ENCODE data around the gene ADGRE1. TPM values are rescaled to one million over a fixed set of nuclear protein-coding genes. Genes with fewer than 3 reads are reported as not detected.

ADGRE1 gene
- polyA plus RNA-seq, 1 of the 3 experiments (the other 2 are of a cell fraction): 8.9 TPM

GRCh38 chr19:6906559-6907060 is 19.2 kb downstream of the ADGRE1 start:
- POLR2A ChIA-PET: no interaction called here

GRCh38 chr19:6911523-6911922 is 24.1 kb downstream of the ADGRE1 start:
- H3K9me2 ChIP-seq: no peaks in the 10 kb centered on the region
- no peaks in the 10 kb centered on the region for H3K36me3 ChIP-seq (replicated peaks in 1 of 2; ENCODE audit: control insufficient read depth in 1 of 2, insufficient read depth in 2 of 2, low read length in 1 of 2)
- ChIA-PET POLR2A (no interaction called here), CTCF (no interaction called here)
- no peak overlapping the region for H3K4me3 ChIP-seq (ENCODE audit: low read depth in 2 of 2, low read length in 1 of 2)
- no peak overlapping the region for H3K4me2 ChIP-seq
- WGBS (ENCODE audit: low lambda C conversion rate): 16% methylated on average over 3 of the region's 3 CpGs
- no peaks in the 10 kb centered on the region for H3K4me1 ChIP-seq (ENCODE audit: control insufficient read depth in 1 of 2, insufficient read depth in 2 of 2, low read depth in 1 of 2, low read length in 1 of 2)
- TF ChIP-seq NRF1 (IDR thresholded peaks at IDR 0.05; ENCODE audit: low read depth, low read length) (no peak), TAF1 (IDR thresholded peaks at IDR 0.05; ENCODE audit: borderline replicate concordance, low read depth, low read length) (no peak), PBX3 (IDR thresholded peaks at IDR 0.05) (no peak), POLR2AphosphoS5 (IDR thresholded peaks at IDR 0.05; ENCODE audit: low read depth, low read length) (no peak), EZH2phosphoT487 (IDR thresholded peaks at IDR 0.05; ENCODE audit: borderline replicate concordance, low read depth) (no peak), JUND (IDR thresholded peaks at IDR 0.05) (no peak)
- peaks cover 5% of the 10 kb centered on the region for H3F3A ChIP-seq (replicated peaks; ENCODE audit: insufficient read depth)
- H3K27me3 ChIP-seq (ENCODE audit: insufficient read depth): no peaks in the 10 kb centered on the region; the same call in 1 of the 2 replicates
- 0 out of 2 replicates have a peak, but pooled peaks cover 7% of the 10 kb centered on the region for H3K9me3 ChIP-seq
- no peak for DNase-seq
- no peaks in the 10 kb centered on the region for H3K79me2 ChIP-seq (ENCODE audit: insufficient read depth)
- H3K9ac ChIP-seq: no peak overlapping the region
- H2AFZ ChIP-seq (ENCODE audit: low read depth): no peak overlapping the region
- no peaks in the 10 kb centered on the region for H4K20me1 ChIP-seq (ENCODE audit: insufficient read depth)
- H3K27ac ChIP-seq (ENCODE audit: low read depth in 2 of 2, low read length in 1 of 2): no peak overlapping the region

More at GRCh38 chr19:6906559-6907060, 19.2 kb downstream of the ADGRE1 start:
- Histone ChIP-seq H2AFZ (ENCODE audit: low read depth) (no peak overlapping the region), H4K20me1 (ENCODE audit: insufficient read depth) (no peaks in the 10 kb centered on the region), H3K36me3 (replicated peaks in 1 of 2; ENCODE audit: control insufficient read depth in 1 of 2, insufficient read depth in 2 of 2, low read length in 1 of 2) (no peaks in the 10 kb centered on the region), H3K79me2 (ENCODE audit: insufficient read depth) (no peaks in the 10 kb centered on the region), H3K27ac (ENCODE audit: low read depth in 2 of 2, low read length in 1 of 2) (no peak overlapping the region), H3K4me2 (no peak overlapping the region), H3F3A (replicated peaks; ENCODE audit: insufficient read depth) (peaks cover 5% of the 10 kb centered on the region), H3K9me2 (no peaks in the 10 kb centered on the region), H3K4me3 (ENCODE audit: low read depth in 2 of 2, low read length in 1 of 2) (no peak overlapping the region), H3K9ac (no peak overlapping the region), H3K27me3 (ENCODE audit: insufficient read depth) (no peaks in the 10 kb centered on the region; the same call in 1 of the 2 replicates), H3K9me3 (no peaks in the 10 kb centered on the region), H3K4me1 (ENCODE audit: control insufficient read depth in 1 of 2, insufficient read depth in 2 of 2, low read depth in 1 of 2, low read length in 1 of 2) (no peaks in the 10 kb centered on the region)
- TF ChIP-seq TCF12 (IDR thresholded peaks at IDR 0.05): no peak
- DNase-seq: no peak
- CTCF ChIA-PET: no interaction called here
- WGBS (ENCODE audit: low lambda C conversion rate): 3% methylated on average over 3 of the region's 3 CpGs

GRCh38 chr19:6914321-6914720 is 26.9 kb downstream of the ADGRE1 start:
- H3K9me3 ChIP-seq: 0 out of 2 replicates have a peak, but pooled peaks cover 7% of the 10 kb centered on the region
- WGBS (ENCODE audit: low lambda C conversion rate): 0% methylated on average over 2 of the region's 2 CpGs
- H3K4me1 ChIP-seq (ENCODE audit: control insufficient read depth in 1 of 2, insufficient read depth in 2 of 2, low read depth in 1 of 2, low read length in 1 of 2): no peaks in the 10 kb centered on the region
- peaks cover 5% of the 10 kb centered on the region for H3F3A ChIP-seq (replicated peaks; ENCODE audit: insufficient read depth)
- no peak overlapping the region for H3K4me2 ChIP-seq
- ChIA-PET CTCF (no interaction called here), POLR2A (no interaction called here)
- no peak overlapping the region for H3K27ac ChIP-seq (ENCODE audit: low read depth in 2 of 2, low read length in 1 of 2)
- H3K79me2 ChIP-seq (ENCODE audit: insufficient read depth): no peaks in the 10 kb centered on the region
- no peak overlapping the region for H2AFZ ChIP-seq (ENCODE audit: low read depth)
- H3K27me3 ChIP-seq (ENCODE audit: insufficient read depth): peaks cover 16% of the 10 kb centered on the region; the same call in 1 of the 2 replicates
- no peak overlapping the region for H3K9ac ChIP-seq
- H3K36me3 ChIP-seq (replicated peaks in 1 of 2; ENCODE audit: control insufficient read depth in 1 of 2, insufficient read depth in 2 of 2, low read length in 1 of 2): no peaks in the 10 kb centered on the region
- no peaks in the 10 kb centered on the region for H4K20me1 ChIP-seq (ENCODE audit: insufficient read depth)
- TF ChIP-seq EP300 (IDR thresholded peaks at IDR 0.05; ENCODE audit: borderline replicate concordance in 1 of 2, low read depth in 1 of 2, low read length in 1 of 2) (no peak), GABPA (IDR thresholded peaks at IDR 0.05; ENCODE audit: low read depth) (no peak), TEAD4 (IDR thresholded peaks at IDR 0.05; ENCODE audit: borderline replicate concordance, insufficient read depth) (no peak), CHD2 (IDR thresholded peaks at IDR 0.05; ENCODE audit: low read length, partially characterized antibody) (no peak)
- no peak overlapping the region for H3K4me3 ChIP-seq (ENCODE audit: low read depth in 2 of 2, low read length in 1 of 2)
- no peaks in the 10 kb centered on the region for H3K9me2 ChIP-seq
- DNase-seq: no peak

Data from SK-N-SH (cell line).